Measurements from ENCODE around the gene NGDN.

GRCh38 chr14:23446291-23446851, 23.1 kb upstream of the NGDN start:
- TF ChIP-seq SUZ12 (IDR thresholded peaks at IDR 0.05): no peak
- TF ChIP-seq LEF1 (IDR thresholded peaks at IDR 0.05; ENCODE audit: borderline replicate concordance): no peak
- TF ChIP-seq BHLHE40 (IDR thresholded peaks at IDR 0.05; ENCODE audit: borderline replicate concordance): no peak

All from HEK293T (cell line).